Measurements from ENCODE around the gene GRK1.

GRK1 gene

GRCh38 chr13:113758651-113759524 lies 91.9 kb downstream of the GRK1 start, which contains the start of gene TMEM255B:
TSS of gene TMEM255B (plus strand) at chr13:113759226. CDS start at chr13:113759270, 44 bp downstream.
- Histone ChIP-seq H3K36me3 (ENCODE audit: insufficient read depth, insufficient read length, low read length) (no peaks in the 10 kb centered on the region), H3K4me3 (ENCODE audit: insufficient read length, low read depth) (peak within 1 kb of the TSS; percentile 57), H3K4me1 (ENCODE audit: insufficient read depth, insufficient read length) (no peaks in the 10 kb centered on the region), H3K9me3 (ENCODE audit: insufficient read depth, low read length) (no peaks in the 10 kb centered on the region), H3K9ac (ENCODE audit: insufficient read length, low read depth) (peak within 1 kb of the TSS; percentile 82), H3K27me3 (ENCODE audit: insufficient read depth, insufficient read length) (peaks cover 47% of the 10 kb centered on the region)
- DNase-seq (ENCODE audit: low read depth, low spot score) = peak; percentile 55
- no peak for TF ChIP-seq YY1 (IDR thresholded peaks at IDR 0.05; ENCODE audit: insufficient read depth, insufficient read length)
- TF ChIP-seq SUZ12 (IDR thresholded peaks at IDR 0.05; ENCODE audit: extremely low read depth, insufficient read depth, insufficient read length) = no peak
- no peak for TF ChIP-seq ZNF274 (IDR thresholded peaks at IDR 0.05; ENCODE audit: low read depth, low read length)

GRCh38 chr13:113759525-113760137 lies 92.6 kb downstream of the GRK1 start:
- no peaks in the 10 kb centered on the region for H3K4me1 ChIP-seq (ENCODE audit: insufficient read depth, insufficient read length)
- TF ChIP-seq SUZ12 (IDR thresholded peaks at IDR 0.05; ENCODE audit: extremely low read depth, insufficient read depth, insufficient read length) = no peak
- no peak for TF ChIP-seq ZNF274 (IDR thresholded peaks at IDR 0.05; ENCODE audit: low read depth, low read length)
- TF ChIP-seq YY1 (IDR thresholded peaks at IDR 0.05; ENCODE audit: insufficient read depth, insufficient read length) = no peak
- H3K36me3 ChIP-seq (ENCODE audit: insufficient read depth, insufficient read length, low read length) = no peaks in the 10 kb centered on the region
- peaks cover 47% of the 10 kb centered on the region for H3K27me3 ChIP-seq (ENCODE audit: insufficient read depth, insufficient read length)
- no peak for DNase-seq (ENCODE audit: low read depth, low spot score)
- H3K9ac ChIP-seq (ENCODE audit: insufficient read length, low read depth) = peak overlapping the region; percentile 34
- H3K4me3 ChIP-seq (ENCODE audit: insufficient read length, low read depth) = peak overlapping the region; percentile 54
- no peaks in the 10 kb centered on the region for H3K9me3 ChIP-seq (ENCODE audit: insufficient read depth, low read length)

GRCh38 chr13:113761136-113761535 lies 94.1 kb downstream of the GRK1 start:
- H3K4me1 ChIP-seq (ENCODE audit: insufficient read depth, insufficient read length) = peaks cover 4% of the 10 kb centered on the region
- H3K27me3 ChIP-seq (ENCODE audit: insufficient read depth, insufficient read length) = peaks cover 47% of the 10 kb centered on the region
- H3K36me3 ChIP-seq (ENCODE audit: insufficient read depth, insufficient read length, low read length) = no peaks in the 10 kb centered on the region
- H3K9ac ChIP-seq (ENCODE audit: insufficient read length, low read depth) = no peak overlapping the region
- H3K4me3 ChIP-seq (ENCODE audit: insufficient read length, low read depth) = no peak overlapping the region
- no peak for DNase-seq (ENCODE audit: low read depth, low spot score)
- no peaks in the 10 kb centered on the region for H3K9me3 ChIP-seq (ENCODE audit: insufficient read depth, low read length)
- no peak for TF ChIP-seq YY1 (IDR thresholded peaks at IDR 0.05; ENCODE audit: insufficient read depth, insufficient read length)
- TF ChIP-seq SUZ12 (IDR thresholded peaks at IDR 0.05; ENCODE audit: extremely low read depth, insufficient read depth, insufficient read length) = no peak
- no peak for TF ChIP-seq ZNF274 (IDR thresholded peaks at IDR 0.05; ENCODE audit: low read depth, low read length)

- TF ChIP-seq SUZ12 (IDR thresholded peaks at IDR 0.05; ENCODE audit: extremely low read depth, insufficient read depth, insufficient read length) = no peak
- TF ChIP-seq ZNF274 (IDR thresholded peaks at IDR 0.05; ENCODE audit: low read depth, low read length) = no peak
- TF ChIP-seq YY1 (IDR thresholded peaks at IDR 0.05; ENCODE audit: insufficient read depth, insufficient read length) = no peak
- Histone ChIP-seq H3K9ac (ENCODE audit: insufficient read length, low read depth) (no peak overlapping the region), H3K36me3 (ENCODE audit: insufficient read depth, insufficient read length, low read length) (no peaks in the 10 kb centered on the region), H3K4me3 (ENCODE audit: insufficient read length, low read depth) (no peak overlapping the region), H3K4me1 (ENCODE audit: insufficient read depth, insufficient read length) (peaks cover 4% of the 10 kb centered on the region), H3K9me3 (ENCODE audit: insufficient read depth, low read length) (no peaks in the 10 kb centered on the region), H3K27me3 (ENCODE audit: insufficient read depth, insufficient read length) (peaks cover 45% of the 10 kb centered on the region)
- no peak for DNase-seq (ENCODE audit: low read depth, low spot score)
Measured at GRCh38 chr13:113762075-113762474, 95.1 kb downstream of the GRK1 start.

- H3K36me3 ChIP-seq (ENCODE audit: insufficient read depth, insufficient read length, low read length) = no peaks in the 10 kb centered on the region
- no peak for DNase-seq (ENCODE audit: low read depth, low spot score)
- H3K27me3 ChIP-seq (ENCODE audit: insufficient read depth, insufficient read length) = peaks cover 40% of the 10 kb centered on the region
Measured at GRCh38 chr13:113762538-113762937, 95.5 kb downstream of the GRK1 start.

GRCh38 chr13:113763254-113763653 lies 96.2 kb downstream of the GRK1 start:
- H3K4me3 ChIP-seq (ENCODE audit: insufficient read length, low read depth) = no peak overlapping the region
- peaks cover 33% of the 10 kb centered on the region for H3K27me3 ChIP-seq (ENCODE audit: insufficient read depth, insufficient read length)
- H3K9ac ChIP-seq (ENCODE audit: insufficient read length, low read depth) = no peak overlapping the region
- H3K9me3 ChIP-seq (ENCODE audit: insufficient read depth, low read length) = no peaks in the 10 kb centered on the region
- TF ChIP-seq SUZ12 (IDR thresholded peaks at IDR 0.05; ENCODE audit: extremely low read depth, insufficient read depth, insufficient read length) (no peak), ZNF274 (IDR thresholded peaks at IDR 0.05; ENCODE audit: low read depth, low read length) (no peak), YY1 (IDR thresholded peaks at IDR 0.05; ENCODE audit: insufficient read depth, insufficient read length) (no peak)
- no peak for DNase-seq (ENCODE audit: low read depth, low spot score)
- H3K4me1 ChIP-seq (ENCODE audit: insufficient read depth, insufficient read length) = peaks cover 4% of the 10 kb centered on the region
- no peaks in the 10 kb centered on the region for H3K36me3 ChIP-seq (ENCODE audit: insufficient read depth, insufficient read length, low read length)

More at GRCh38 chr13:113762538-113762937, 95.5 kb downstream of the GRK1 start:
- no peaks in the 10 kb centered on the region for H3K9me3 ChIP-seq (ENCODE audit: insufficient read depth, low read length)
- no peak overlapping the region for H3K4me3 ChIP-seq (ENCODE audit: insufficient read length, low read depth)
- no peak for TF ChIP-seq ZNF274 (IDR thresholded peaks at IDR 0.05; ENCODE audit: low read depth, low read length)
- TF ChIP-seq YY1 (IDR thresholded peaks at IDR 0.05; ENCODE audit: insufficient read depth, insufficient read length) = no peak
- no peak for TF ChIP-seq SUZ12 (IDR thresholded peaks at IDR 0.05; ENCODE audit: extremely low read depth, insufficient read depth, insufficient read length)
- peaks cover 4% of the 10 kb centered on the region for H3K4me1 ChIP-seq (ENCODE audit: insufficient read depth, insufficient read length)
- no peak overlapping the region for H3K9ac ChIP-seq (ENCODE audit: insufficient read length, low read depth)
